Measurements from ENCODE around the gene ARSG. TPM values are rescaled to one million over a fixed set of nuclear protein-coding genes. Genes with fewer than 3 reads are reported as not detected.

The ARSG gene
- total RNA-seq, 1 experiment from 2014 or later = 6.1 TPM

GRCh38 chr17:68461589-68461988 lies 170.3 kb downstream of the ARSG start:
- no TSS peak for BruUV-seq (replicated peaks)
- peaks cover 3% of the 10 kb centered on the region for H3K27me3 Mint-ChIP-seq (ENCODE audit: insufficient read depth, unreplicated experiment)
- Histone ChIP-seq H3K27me3 (replicated peaks; ENCODE audit: control insufficient read depth, insufficient read depth, low read length) (no peaks in the 10 kb centered on the region), H3K4me3 (ENCODE audit: low read depth, low read length) (no peak overlapping the region), H3K4me1 (0 out of 2 replicates have a peak, but pooled peaks cover 3% of the 10 kb centered on the region), H3K36me3 (ENCODE audit: control insufficient read depth, insufficient read depth, low read length) (no peaks in the 10 kb centered on the region), H3K9me3 (no peaks in the 10 kb centered on the region)
- intact Hi-C loops (cut with micrococcal nuclease; ENCODE audit: unreplicated experiment) = loop anchor here (10.0 kb wide), 1 partner anchor 153 kb away; no protein-coding TSS in a partner anchor
- TF ChIP-seq CTCF (IDR thresholded peaks at IDR 0.05; ENCODE audit: insufficient read depth in 1 of 2, low read depth in 1 of 2, low read length in 1 of 2, severe bottlenecking in 1 of 2, unreplicated experiment in 1 of 2) = no peak
- H3K4me1 Mint-ChIP-seq (ENCODE audit: low read depth, unreplicated experiment) = peaks cover 8% of the 10 kb centered on the region
- ChIA-PET POLR2A (no interaction called here), CTCF (interaction anchor here (0.6 kb wide), 1 partner anchor 402 kb away, joined by 4 read pairs; no protein-coding TSS in a partner anchor)
- H3K9me3 Mint-ChIP-seq (ENCODE audit: unreplicated experiment) = no peaks in the 10 kb centered on the region
- H3K36me3 Mint-ChIP-seq (ENCODE audit: insufficient read depth, unreplicated experiment) = no peaks in the 10 kb centered on the region
- DNase-seq = no peak
- no peak overlapping the region for H3K4me3 Mint-ChIP-seq (ENCODE audit: unreplicated experiment)
- H3K27ac Mint-ChIP-seq (ENCODE audit: unreplicated experiment) = no peak overlapping the region

- no peaks in the 10 kb centered on the region for H3K9me3 ChIP-seq
- ChIA-PET POLR2A (no interaction called here), CTCF (interaction anchor here (1.0 to 1.1 kb wide), 3 partner anchors 26 to 263 kb away, joined by 3 to 5 read pairs (median 3); no protein-coding TSS in a partner anchor)
- intact Hi-C loops (cut with micrococcal nuclease; ENCODE audit: unreplicated experiment) = loop anchor here (1.0 to 10.0 kb wide), 5 partner anchors 26 to 262 kb away; no protein-coding TSS in a partner anchor
- no peaks in the 10 kb centered on the region for H3K36me3 ChIP-seq (ENCODE audit: control insufficient read depth, insufficient read depth, low read length)
- peak; percentile 79 to 86 for DNase-seq
- BruUV-seq (replicated peaks) = no TSS peak
- H3K4me1 Mint-ChIP-seq (ENCODE audit: low read depth, unreplicated experiment) = peaks cover 8% of the 10 kb centered on the region
- H3K27ac Mint-ChIP-seq (ENCODE audit: unreplicated experiment) = no peak overlapping the region
- H3K27me3 ChIP-seq (replicated peaks; ENCODE audit: control insufficient read depth, insufficient read depth, low read length) = no peaks in the 10 kb centered on the region
- H3K4me3 Mint-ChIP-seq (ENCODE audit: unreplicated experiment) = no peak overlapping the region
- H3K27me3 Mint-ChIP-seq (ENCODE audit: insufficient read depth, unreplicated experiment) = peaks cover 3% of the 10 kb centered on the region
- no peaks in the 10 kb centered on the region for H3K9me3 Mint-ChIP-seq (ENCODE audit: unreplicated experiment)
- TF ChIP-seq CTCF (IDR thresholded peaks at IDR 0.05; ENCODE audit: insufficient read depth in 1 of 2, low read depth in 1 of 2, low read length in 1 of 2, severe bottlenecking in 1 of 2, unreplicated experiment in 1 of 2) = peak; percentile 67 to 79
- H3K36me3 Mint-ChIP-seq (ENCODE audit: insufficient read depth, unreplicated experiment) = no peaks in the 10 kb centered on the region
- H3K4me1 ChIP-seq = 0 out of 2 replicates have a peak, but pooled peaks cover 3% of the 10 kb centered on the region
- no peak overlapping the region for H3K4me3 ChIP-seq (ENCODE audit: low read depth, low read length)
Measured at GRCh38 chr17:68462381-68463210, 171.3 kb downstream of the ARSG start.

GRCh38 chr17:68463211-68464019 lies 172.1 kb downstream of the ARSG start:
- H3K4me3 Mint-ChIP-seq (ENCODE audit: unreplicated experiment) = no peak overlapping the region
- H3K4me1 Mint-ChIP-seq (ENCODE audit: low read depth, unreplicated experiment) = peaks cover 3% of the 10 kb centered on the region
- H3K4me3 ChIP-seq (ENCODE audit: low read depth, low read length) = no peak overlapping the region
- CTCF ChIA-PET = interaction anchor here (0.7 kb wide), 1 partner anchor 65 kb away, joined by 3 read pairs; no protein-coding TSS in a partner anchor
- 0 out of 2 replicates have a peak, but pooled peaks cover 3% of the 10 kb centered on the region for H3K4me1 ChIP-seq
- H3K27me3 Mint-ChIP-seq (ENCODE audit: insufficient read depth, unreplicated experiment) = peaks cover 3% of the 10 kb centered on the region
- no TSS peak for BruUV-seq (replicated peaks)
- no peaks in the 10 kb centered on the region for H3K27me3 ChIP-seq (replicated peaks; ENCODE audit: control insufficient read depth, insufficient read depth, low read length)
- intact Hi-C loops (cut with micrococcal nuclease; ENCODE audit: unreplicated experiment) = loop anchor here (1.0 to 10.0 kb wide), 5 partner anchors 27 to 263 kb away; no protein-coding TSS in a partner anchor
- peaks cover under 1% of the 10 kb centered on the region for H3K9me3 Mint-ChIP-seq (ENCODE audit: unreplicated experiment)
- TF ChIP-seq CTCF (IDR thresholded peaks at IDR 0.05; ENCODE audit: insufficient read depth in 1 of 2, low read depth in 1 of 2, low read length in 1 of 2, severe bottlenecking in 1 of 2, unreplicated experiment in 1 of 2) = peak in 1 of 2 experiments; percentile 7
- H3K36me3 ChIP-seq (ENCODE audit: control insufficient read depth, insufficient read depth, low read length) = no peaks in the 10 kb centered on the region
- H3K36me3 Mint-ChIP-seq (ENCODE audit: insufficient read depth, unreplicated experiment) = no peaks in the 10 kb centered on the region
- POLR2A ChIA-PET = no interaction called here
- no peak for DNase-seq
- no peak overlapping the region for H3K27ac Mint-ChIP-seq (ENCODE audit: unreplicated experiment)
- no peaks in the 10 kb centered on the region for H3K9me3 ChIP-seq

Measured in Caco-2 (cell line).